HepG2 (cell line): ENCODE data around the gene ENGASE. TPM values are rescaled to one million over a fixed set of nuclear protein-coding genes. Genes with fewer than 3 reads are reported as not detected.

ENCODE experiments used
- GATAD2A ChIP-seq: IDR thresholded peaks from 2 replicates; pipeline ENCODE4 v1.6.1; 2016
- HOXA3 ChIP-seq: sonication (generic); formaldehyde crosslinking; IDR thresholded peaks from 2 replicates; pipeline ENCODE4 v1.5.0; 2020; ENCODE audit warnings: missing genetic modification reagents
- MIXL1 ChIP-seq: IDR thresholded peaks from 2 replicates; pipeline ENCODE4 v1.6.1; 2016
- NR3C1 ChIP-seq: sonication (generic); formaldehyde crosslinking; IDR thresholded peaks from 2 replicates; pipeline ENCODE4 v1.4.0; 2020; ENCODE audit warnings: missing genetic modification reagents
- SMAD9 ChIP-seq: sonication (generic); formaldehyde crosslinking; IDR thresholded peaks from 2 replicates; pipeline ENCODE4 v1.5.1; 2020; ENCODE audit warnings: mild to moderate bottlenecking, missing genetic modification reagents
- TBL1XR1 ChIP-seq: fragments of 150-350 bp; IDR thresholded peaks from 2 replicates; pipeline ENCODE4 v1.6.1; 2014; ENCODE audit warnings: borderline replicate concordance, low read length; ENCODE audit not compliant: partially characterized antibody
- TCF12 ChIP-seq, 2 experiments: fragments of 450-650 bp in 1 of 2; sonication (generic) in 1 of 2; formaldehyde crosslinking in 1 of 2; IDR thresholded peaks; 2 replicates each; pipeline versions ENCODE4 v1.6.1 to v1.8.0; 2017 to 2022; ENCODE audit warnings: antibody characterized with exemption in 1 of 2, mild to moderate bottlenecking in 1 of 2, missing genetic modification reagents in 1 of 2, moderate library complexity in 1 of 2
- XRCC5 ChIP-seq: fragments of 200-400 bp; formaldehyde crosslinking; optimal IDR thresholded peaks from 2 replicates; pipeline ENCODE3; 2017; ENCODE audit warnings: mild to moderate bottlenecking, low read length
- ZBTB3 ChIP-seq: sonication (generic); formaldehyde crosslinking; IDR thresholded peaks from 2 replicates; pipeline ENCODE4 v1.4.0; 2020; ENCODE audit warnings: low read depth, mild to moderate bottlenecking, moderate library complexity, missing genetic modification reagents, borderline replicate concordance
- ZNF10 ChIP-seq: sonication (generic); formaldehyde crosslinking; IDR thresholded peaks from 2 replicates; pipeline ENCODE4 v1.4.0; 2020; ENCODE audit warnings: mild to moderate bottlenecking, low read depth, missing genetic modification reagents, borderline replicate concordance
- ZNF12 ChIP-seq: sonication (generic); formaldehyde crosslinking; IDR thresholded peaks from 2 replicates; pipeline ENCODE4 v1.5.0; 2020; ENCODE audit warnings: missing genetic modification reagents
- ZNF263 ChIP-seq: sonication (generic); formaldehyde crosslinking; IDR thresholded peaks from 2 replicates; pipeline ENCODE4 v1.4.0; 2020; ENCODE audit warnings: missing genetic modification reagents
- ZNF33B ChIP-seq: sonication (generic); formaldehyde crosslinking; IDR thresholded peaks from 2 replicates; pipeline ENCODE4 v1.5.1; 2020; ENCODE audit warnings: mild to moderate bottlenecking, missing genetic modification reagents
- ZNF451 ChIP-seq: sonication (generic); formaldehyde crosslinking; IDR thresholded peaks from 2 replicates; pipeline ENCODE4 v1.5.0; 2020; ENCODE audit warnings: mild to moderate bottlenecking, missing genetic modification reagents
- ZNF567 ChIP-seq: sonication (generic); formaldehyde crosslinking; IDR thresholded peaks from 2 replicates; pipeline ENCODE4 v1.8.1; 2023; ENCODE audit warnings: mild to moderate bottlenecking, missing genetic modification reagents, borderline replicate concordance
- ZNF614 ChIP-seq: IDR thresholded peaks from 2 replicates; pipeline ENCODE4 v1.6.1; 2018; ENCODE audit warnings: missing biosample characterization, missing genetic modification reagents, inconsistent platforms, borderline replicate concordance
- ZNF749 ChIP-seq: sonication (generic); formaldehyde crosslinking; IDR thresholded peaks from 2 replicates; pipeline ENCODE4 v1.8.0; 2022; ENCODE audit warnings: mild to moderate bottlenecking, missing genetic modification reagents, moderate library complexity, borderline replicate concordance
- ZNF777 ChIP-seq: sonication (generic); formaldehyde crosslinking; IDR thresholded peaks from 2 replicates; pipeline ENCODE4 v1.4.0; 2020; ENCODE audit warnings: missing genetic modification reagents
- ZNF792 ChIP-seq: IDR thresholded peaks from 2 replicates; pipeline ENCODE4 v1.6.1; 2016
- ZSCAN21 ChIP-seq: sonication (generic); formaldehyde crosslinking; IDR thresholded peaks from 2 replicates; pipeline ENCODE4 v1.8.0; 2022; ENCODE audit warnings: mild to moderate bottlenecking, missing genetic modification reagents, moderate library complexity, borderline replicate concordance
- polyA plus RNA-seq, 8 experiments: library from polyadenylated mRNA; depleted of rRNA in 3 of 8; stranded (reverse) in 7 of 8; unstranded in 1 of 8; fragments of >200 nt; fragmentation: Illumina TruSeq in 4 of 8; extraction: Trizol in 4 of 8; gene quantifications; 2 replicates each; pipeline versions ENCODE4 v1.2.1 to v1.2.3, GENCODE V29; 2011 to 2016; ENCODE audit warnings: low read depth in 4 of 8, missing spikeins in 1 of 8, mixed read lengths in 1 of 8; ENCODE audit not compliant: insufficient read depth in 1 of 8
- total RNA-seq, 5 experiments: library from RNA; depleted of rRNA; stranded (reverse); fragments of >200 nt; fragmentation: Illumina TruSeq; extraction: Trizol; gene quantifications; 2 replicates each; pipeline ENCODE4 v1.2.3, GENCODE V29; 2016; ENCODE audit warnings: low read depth in 1 of 5
- TF ChIP-seq, protein P1 (sequence below): sonication (generic); formaldehyde crosslinking; IDR thresholded peaks from 2 replicates; pipeline ENCODE4 v1.4.0; 2020; ENCODE audit warnings: missing genetic modification reagents
- TF ChIP-seq, protein P2 (sequence below): sonication (generic); formaldehyde crosslinking; IDR thresholded peaks from 2 replicates; pipeline ENCODE4 v1.5.0; 2020; ENCODE audit warnings: mild to moderate bottlenecking, missing genetic modification reagents
- TF ChIP-seq, protein P3 (sequence below): sonication (generic); formaldehyde crosslinking; IDR thresholded peaks from 2 replicates; pipeline ENCODE4 v1.4.0; 2020; ENCODE audit warnings: missing genetic modification reagents
- TF ChIP-seq, protein P4 (sequence below): sonication (generic); formaldehyde crosslinking; IDR thresholded peaks from 2 replicates; pipeline ENCODE4 v1.8.0; 2022; ENCODE audit warnings: mild to moderate bottlenecking, missing genetic modification reagents, borderline replicate concordance

Gene ENGASE
- total and polyA plus RNA-seq, 2 of the 13 experiments (the other 11 are each of a cell fraction or from before 2014, with no cell fraction given), result 10.6 to 18.1 TPM

DNA sequence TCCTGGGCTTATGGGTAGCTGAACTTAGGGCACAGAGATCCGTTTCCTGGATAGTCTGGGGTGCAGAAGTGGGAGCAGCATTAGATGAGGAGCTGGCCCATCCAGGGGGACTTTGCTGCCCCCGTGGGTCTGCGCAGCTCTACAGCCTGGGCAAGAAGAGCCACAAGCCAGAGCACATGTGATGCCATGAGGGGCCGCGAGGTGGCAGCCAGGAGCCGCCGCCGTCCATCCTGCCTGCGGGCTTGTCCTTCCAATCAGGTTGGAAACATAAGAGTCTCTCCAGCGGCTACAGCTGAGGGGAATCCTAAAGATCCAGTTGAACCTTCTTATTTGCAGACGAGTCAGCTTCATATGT is 28.8 kb upstream of the ENGASE start (continued):
- peak; percentile 21; the same call in 1 of the 2 replicates for TF ChIP-seq ZNF614 (CRISPR knock-in tag)
- TF ChIP-seq SMAD9 (CRISPR knock-in tag), result no peak
- no peak for TF ChIP-seq ZSCAN21 (CRISPR knock-in tag)
- 0 out of 2 replicates have a peak, but pooled peaks have one; percentile 27 for TF ChIP-seq HOXA3 (CRISPR knock-in tag)
- 0 out of 2 replicates have a peak, but pooled peaks have one; percentile 38 for TF ChIP-seq MIXL1 (CRISPR knock-in tag)
- no peak for TF ChIP-seq ZNF12 (CRISPR knock-in tag)
- TF ChIP-seq TBL1XR1, result no peak
- no peak for TF ChIP-seq ZNF10 (CRISPR knock-in tag)
- TF ChIP-seq ZNF567 (CRISPR knock-in tag), result no peak
- TF ChIP-seq ZNF33B (CRISPR knock-in tag), result no peak
- TF ChIP-seq NR3C1 (CRISPR knock-in tag), result no peak
- TF ChIP-seq ZNF777 (CRISPR knock-in tag), result no peak
- TF ChIP-seq ZBTB3 (CRISPR knock-in tag), result no peak
- no peak for TF ChIP-seq ZNF792
- no peak for TF ChIP-seq ZNF451
- no peak for TF ChIP-seq TCF12 (IDR thresholded peaks at IDR 0.05)
- no peak for TF ChIP-seq TCF12 (CRISPR knock-in tag; IDR thresholded peaks at IDR 0.05)
- TF ChIP-seq, protein P1, sequence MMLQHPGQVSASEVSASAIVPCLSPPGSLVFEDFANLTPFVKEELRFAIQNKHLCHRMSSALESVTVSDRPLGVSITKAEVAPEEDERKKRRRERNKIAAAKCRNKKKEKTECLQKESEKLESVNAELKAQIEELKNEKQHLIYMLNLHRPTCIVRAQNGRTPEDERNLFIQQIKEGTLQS (CRISPR knock-in tag), result no peak
- TF ChIP-seq XRCC5, result peak; percentile 94
- TF ChIP-seq, protein P2, sequence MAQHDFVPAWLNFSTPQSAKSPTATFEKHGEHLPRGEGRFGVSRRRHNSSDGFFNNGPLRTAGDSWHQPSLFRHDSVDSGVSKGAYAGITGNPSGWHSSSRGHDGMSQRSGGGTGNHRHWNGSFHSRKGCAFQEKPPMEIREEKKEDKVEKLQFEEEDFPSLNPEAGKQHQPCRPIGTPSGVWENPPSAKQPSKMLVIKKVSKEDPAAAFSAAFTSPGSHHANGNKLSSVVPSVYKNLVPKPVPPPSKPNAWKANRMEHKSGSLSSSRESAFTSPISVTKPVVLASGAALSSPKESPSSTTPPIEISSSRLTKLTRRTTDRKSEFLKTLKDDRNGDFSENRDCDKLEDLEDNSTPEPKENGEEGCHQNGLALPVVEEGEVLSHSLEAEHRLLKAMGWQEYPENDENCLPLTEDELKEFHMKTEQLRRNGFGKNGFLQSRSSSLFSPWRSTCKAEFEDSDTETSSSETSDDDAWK (CRISPR knock-in tag), result no peak
- TF ChIP-seq ZNF263 (CRISPR knock-in tag), result no peak
- TF ChIP-seq, protein P3, sequence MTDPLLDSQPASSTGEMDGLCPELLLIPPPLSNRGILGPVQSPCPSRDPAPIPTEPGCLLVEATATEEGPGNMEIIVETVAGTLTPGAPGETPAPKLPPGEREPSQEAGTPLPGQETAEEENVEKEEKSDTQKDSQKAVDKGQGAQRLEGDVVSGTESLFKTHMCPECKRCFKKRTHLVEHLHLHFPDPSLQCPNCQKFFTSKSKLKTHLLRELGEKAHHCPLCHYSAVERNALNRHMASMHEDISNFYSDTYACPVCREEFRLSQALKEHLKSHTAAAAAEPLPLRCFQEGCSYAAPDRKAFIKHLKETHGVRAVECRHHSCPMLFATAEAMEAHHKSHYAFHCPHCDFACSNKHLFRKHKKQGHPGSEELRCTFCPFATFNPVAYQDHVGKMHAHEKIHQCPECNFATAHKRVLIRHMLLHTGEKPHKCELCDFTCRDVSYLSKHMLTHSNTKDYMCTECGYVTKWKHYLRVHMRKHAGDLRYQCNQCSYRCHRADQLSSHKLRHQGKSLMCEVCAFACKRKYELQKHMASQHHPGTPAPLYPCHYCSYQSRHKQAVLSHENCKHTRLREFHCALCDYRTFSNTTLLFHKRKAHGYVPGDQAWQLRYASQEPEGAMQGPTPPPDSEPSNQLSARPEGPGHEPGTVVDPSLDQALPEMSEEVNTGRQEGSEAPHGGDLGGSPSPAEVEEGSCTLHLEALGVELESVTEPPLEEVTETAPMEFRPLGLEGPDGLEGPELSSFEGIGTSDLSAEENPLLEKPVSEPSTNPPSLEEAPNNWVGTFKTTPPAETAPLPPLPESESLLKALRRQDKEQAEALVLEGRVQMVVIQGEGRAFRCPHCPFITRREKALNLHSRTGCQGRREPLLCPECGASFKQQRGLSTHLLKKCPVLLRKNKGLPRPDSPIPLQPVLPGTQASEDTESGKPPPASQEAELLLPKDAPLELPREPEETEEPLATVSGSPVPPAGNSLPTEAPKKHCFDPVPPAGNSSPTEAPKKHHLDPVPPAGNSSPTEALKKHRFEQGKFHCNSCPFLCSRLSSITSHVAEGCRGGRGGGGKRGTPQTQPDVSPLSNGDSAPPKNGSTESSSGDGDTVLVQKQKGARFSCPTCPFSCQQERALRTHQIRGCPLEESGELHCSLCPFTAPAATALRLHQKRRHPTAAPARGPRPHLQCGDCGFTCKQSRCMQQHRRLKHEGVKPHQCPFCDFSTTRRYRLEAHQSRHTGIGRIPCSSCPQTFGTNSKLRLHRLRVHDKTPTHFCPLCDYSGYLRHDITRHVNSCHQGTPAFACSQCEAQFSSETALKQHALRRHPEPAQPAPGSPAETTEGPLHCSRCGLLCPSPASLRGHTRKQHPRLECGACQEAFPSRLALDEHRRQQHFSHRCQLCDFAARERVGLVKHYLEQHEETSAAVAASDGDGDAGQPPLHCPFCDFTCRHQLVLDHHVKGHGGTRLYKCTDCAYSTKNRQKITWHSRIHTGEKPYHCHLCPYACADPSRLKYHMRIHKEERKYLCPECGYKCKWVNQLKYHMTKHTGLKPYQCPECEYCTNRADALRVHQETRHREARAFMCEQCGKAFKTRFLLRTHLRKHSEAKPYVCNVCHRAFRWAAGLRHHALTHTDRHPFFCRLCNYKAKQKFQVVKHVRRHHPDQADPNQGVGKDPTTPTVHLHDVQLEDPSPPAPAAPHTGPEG (CRISPR knock-in tag), result no peak
- TF ChIP-seq GATAD2A (CRISPR knock-in tag), result 0 out of 2 replicates have a peak, but pooled peaks have one; percentile 21
- TF ChIP-seq ZNF749 (CRISPR knock-in tag), result no peak
- TF ChIP-seq, protein P4, sequence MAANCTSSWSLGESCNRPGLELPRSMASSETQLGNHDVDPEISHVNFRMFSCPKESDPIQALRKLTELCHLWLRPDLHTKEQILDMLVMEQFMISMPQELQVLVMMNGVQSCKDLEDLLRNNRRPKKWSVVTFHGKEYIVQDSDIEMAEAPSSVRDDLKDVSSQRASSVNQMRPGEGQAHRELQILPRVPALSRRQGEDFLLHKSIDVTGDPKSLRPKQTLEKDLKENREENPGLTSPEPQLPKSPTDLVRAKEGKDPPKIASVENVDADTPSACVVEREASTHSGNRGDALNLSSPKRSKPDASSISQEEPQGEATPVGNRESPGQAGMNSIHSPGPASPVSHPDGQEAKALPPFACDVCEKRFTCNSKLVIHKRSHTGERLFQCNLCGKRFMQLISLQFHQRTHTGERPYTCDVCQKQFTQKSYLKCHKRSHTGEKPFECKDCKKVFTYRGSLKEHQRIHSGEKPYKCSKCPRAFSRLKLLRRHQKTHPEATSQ (CRISPR knock-in tag), result no peak
